HG03558 (cell line): ENCODE results near the gene AP1B1.
"Not testable (repeated sequence)": the region's sequence is repeated elsewhere in the genome, so short reads cannot be mapped to it uniquely, and the experiment has no call there.

Experiments used
- ATAC-seq: cut with Tn5 transposase; IDR thresholded peaks from one replicate; pipeline ENCODE4 v1.9.1; 2021; ENCODE audit warnings: moderate number of reproducible peaks; ENCODE audit not compliant: unreplicated experiment; ENCODE audit errors: extremely low read depth

AP1B1 gene

DNA sequence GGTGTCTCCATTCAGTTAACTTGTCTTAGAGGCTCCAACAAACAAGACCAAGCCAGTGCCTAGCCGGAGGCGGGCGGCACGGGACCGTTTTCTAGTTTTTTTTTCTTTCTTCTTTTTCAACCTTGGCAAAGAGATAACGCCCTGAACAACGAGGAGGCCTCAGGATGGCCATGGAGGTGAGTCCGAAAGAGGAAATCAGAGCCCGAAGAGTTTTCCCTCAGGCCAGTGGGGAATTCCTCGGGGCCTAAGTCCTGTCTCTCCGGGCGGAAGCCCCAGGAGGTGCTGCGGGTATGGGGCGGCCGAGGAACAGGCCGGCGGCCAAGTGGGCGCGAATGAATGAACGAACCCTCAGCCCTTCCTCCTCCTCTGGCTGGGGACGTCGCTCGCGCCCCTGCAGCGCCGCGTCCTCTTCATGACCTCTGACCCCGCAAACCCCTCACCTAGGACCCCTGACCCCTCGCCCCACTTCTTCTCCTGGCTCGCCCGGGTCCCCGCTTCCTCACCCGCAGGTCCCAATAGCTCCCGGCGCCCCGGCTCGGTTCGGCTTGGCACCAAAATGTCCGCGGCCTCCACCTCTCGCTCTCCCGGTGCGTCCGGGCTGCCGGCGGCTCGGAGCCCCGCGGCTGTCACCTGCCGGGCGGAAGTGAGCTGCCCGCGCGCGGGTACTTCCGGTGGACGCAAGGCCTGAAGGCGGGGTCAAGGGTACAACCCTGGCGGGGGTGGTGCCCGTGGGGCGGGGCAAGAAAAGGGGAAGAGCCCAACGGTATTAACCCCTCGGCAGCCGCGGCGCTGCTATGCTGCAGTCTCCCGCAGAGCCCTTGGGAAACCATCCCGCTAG is at the start of gene AP1B1:
AP1B1 (minus strand) TSS at position 650 of the 838 bp plus-strand sequence. CDS start 21,327 bp downstream, outside the sequence.
- ATAC-seq: peak; percentile 44

DNA sequence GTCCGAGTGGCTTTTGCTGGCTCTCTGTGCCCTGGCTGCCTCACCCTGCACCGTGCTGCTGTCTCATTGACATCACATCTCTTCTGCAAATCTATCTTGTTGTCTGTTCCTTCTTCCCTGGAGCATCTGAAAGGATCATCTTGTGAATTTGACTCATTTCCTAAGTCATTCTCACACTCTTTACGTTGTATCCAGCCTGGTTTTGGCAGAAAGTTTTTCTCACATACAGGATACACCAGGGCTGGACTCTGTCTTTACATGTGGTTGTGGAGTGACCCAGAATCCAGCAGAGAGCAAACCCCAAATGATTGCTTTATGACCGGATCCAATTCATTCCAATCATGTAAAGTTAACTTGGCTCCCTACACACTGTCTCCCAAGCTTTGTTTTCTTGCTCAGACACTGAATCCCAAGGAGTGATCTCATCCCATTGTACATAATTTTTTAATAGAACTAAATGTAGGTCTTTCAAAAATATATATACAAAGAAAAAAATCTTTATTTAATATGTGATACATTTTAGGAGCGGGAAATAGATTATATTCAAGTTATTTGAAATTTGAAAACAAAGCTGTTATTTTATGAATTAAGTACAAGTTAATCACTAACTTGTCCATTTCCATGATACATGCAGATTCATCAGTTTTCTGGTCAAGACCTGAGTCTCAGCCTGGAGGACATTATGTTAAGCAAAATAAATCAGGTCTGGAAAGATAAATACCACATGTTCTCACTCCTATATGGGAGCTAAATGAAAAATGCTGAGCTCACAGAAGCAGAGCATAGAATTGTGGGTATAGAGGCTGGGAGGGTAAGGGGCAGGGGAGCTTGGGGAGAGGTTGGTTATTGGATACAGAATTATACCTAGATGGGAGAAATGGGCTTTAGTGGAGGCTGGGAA is 47.1 kb upstream of the AP1B1 start:
- no peak for ATAC-seq

DNA sequence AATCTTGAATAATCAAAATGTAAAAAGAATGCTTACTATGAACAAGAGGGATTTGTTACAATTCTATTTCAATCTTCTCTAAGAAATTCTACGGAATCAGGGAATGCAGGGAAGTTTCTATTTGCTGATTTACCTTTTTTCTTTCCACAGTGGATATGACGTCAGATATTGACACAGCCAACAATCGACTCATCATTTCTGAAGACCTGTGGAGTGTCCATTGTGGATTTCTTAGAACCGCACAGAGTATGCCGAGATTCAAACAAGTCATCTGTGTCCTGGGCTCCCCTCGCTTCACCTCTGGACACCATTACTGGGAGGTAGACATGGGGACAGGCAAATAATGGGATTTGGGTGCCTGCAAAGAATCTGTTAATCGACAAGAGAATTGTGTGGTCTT is 45.9 kb upstream of the AP1B1 start:
- no peak for ATAC-seq

DNA sequence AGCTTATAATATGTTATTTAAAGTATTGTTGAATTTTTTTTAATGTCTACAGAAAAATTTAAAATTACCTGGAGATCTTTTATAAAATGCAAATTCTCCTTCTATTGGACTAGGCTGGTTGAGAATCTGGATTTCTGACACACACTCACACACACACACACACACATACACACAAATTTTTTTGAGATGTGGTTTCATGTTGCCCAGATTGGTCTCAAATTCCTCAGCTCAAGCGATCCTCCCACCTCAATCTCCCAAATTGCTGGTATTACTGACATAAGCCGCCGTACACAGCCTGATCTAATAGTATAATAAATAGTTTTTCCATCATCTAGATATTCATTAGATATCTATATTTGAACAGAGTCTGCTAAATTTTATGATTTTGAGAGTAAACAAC is 45.5 kb upstream of the AP1B1 start:
- ATAC-seq: no peak

DNA sequence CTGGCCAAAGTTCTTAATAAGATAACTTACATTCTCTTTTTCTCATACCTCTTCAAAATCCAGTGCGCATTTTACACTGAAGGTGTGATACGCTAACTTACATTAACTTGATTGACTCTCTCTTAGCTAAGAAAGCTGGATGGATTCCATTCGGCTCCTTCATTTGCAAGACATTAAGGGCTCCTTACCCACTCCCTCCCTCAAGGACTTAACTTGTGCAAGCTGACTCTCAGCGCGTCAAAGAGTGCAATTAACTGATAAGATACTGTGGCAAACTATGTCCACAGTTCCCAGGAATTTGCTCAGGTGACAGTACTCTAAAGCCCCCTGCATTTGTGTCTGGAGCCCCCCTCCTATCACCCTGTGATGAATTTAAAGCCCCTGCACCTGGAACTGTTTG is 43.6 kb upstream of the AP1B1 start:
- ATAC-seq: no peak

DNA sequence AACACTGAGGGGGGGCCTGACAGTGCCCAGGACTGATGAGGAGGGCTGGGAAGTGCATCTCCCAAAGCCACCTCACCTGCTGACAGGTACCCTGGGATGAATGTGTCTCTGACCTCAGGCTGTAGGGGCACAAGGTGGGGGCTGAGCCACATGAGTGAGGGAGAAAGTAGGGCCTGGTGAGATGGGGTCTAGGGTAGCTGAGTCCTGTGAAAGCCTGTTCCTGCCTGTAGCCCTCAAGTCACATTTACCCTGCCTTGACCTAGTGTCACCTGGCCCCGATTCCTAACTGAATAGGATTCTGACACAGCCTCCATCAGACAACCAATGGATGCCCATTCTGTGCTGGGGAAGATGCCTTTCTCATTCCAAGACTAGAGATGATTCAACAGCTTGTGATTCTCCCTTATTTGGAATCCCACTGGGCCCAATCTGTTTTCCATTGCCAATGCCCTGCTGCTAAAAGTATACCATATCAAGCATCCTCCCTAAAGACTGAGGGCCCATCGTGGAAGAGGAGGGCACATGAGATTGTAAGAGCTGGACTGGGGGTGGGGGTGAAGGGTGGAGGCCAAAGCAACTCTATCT is 38.9 kb upstream of the AP1B1 start:
- no peak for ATAC-seq

DNA sequence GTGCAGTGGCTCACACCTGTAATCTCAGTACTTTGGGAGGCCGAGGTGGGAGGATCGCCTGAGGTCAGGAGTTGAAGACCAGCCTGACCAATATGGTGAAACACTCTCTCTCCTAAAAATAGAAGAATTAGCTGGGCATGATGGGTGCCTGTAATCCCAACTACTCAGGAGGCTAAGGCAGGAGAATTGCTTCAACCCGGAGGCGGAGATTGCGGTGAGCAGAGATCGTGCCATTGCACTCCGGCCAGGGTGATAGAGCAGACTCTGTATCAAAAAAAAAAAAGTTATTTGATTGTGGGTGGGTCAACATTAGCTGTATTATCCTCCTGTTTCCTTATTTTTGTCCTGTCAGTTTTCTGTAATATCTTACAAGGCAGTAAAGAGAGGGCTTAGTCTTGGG is 38.1 kb upstream of the AP1B1 start:
- ATAC-seq: no peak

DNA sequence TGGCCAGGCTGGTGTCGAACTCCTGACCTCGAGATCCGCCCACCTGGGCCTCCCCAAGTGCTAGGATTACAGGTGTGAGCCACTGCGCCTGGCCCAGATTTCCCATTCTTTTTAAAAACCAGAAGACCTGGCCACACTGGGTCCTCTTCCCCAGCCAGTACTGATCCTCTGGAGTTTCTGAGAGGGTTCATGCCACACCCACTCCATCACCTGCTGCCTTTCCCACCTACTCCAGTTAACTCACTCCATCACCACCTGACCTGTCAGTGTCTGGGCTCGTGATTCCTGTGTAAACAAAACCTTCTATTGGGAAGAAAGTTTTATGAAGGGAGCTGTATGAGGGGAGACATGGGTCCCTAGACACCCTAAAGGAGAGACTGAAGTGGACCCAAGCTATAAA is 30.3 kb upstream of the AP1B1 start:
- not testable (repeated sequence) for ATAC-seq

DNA sequence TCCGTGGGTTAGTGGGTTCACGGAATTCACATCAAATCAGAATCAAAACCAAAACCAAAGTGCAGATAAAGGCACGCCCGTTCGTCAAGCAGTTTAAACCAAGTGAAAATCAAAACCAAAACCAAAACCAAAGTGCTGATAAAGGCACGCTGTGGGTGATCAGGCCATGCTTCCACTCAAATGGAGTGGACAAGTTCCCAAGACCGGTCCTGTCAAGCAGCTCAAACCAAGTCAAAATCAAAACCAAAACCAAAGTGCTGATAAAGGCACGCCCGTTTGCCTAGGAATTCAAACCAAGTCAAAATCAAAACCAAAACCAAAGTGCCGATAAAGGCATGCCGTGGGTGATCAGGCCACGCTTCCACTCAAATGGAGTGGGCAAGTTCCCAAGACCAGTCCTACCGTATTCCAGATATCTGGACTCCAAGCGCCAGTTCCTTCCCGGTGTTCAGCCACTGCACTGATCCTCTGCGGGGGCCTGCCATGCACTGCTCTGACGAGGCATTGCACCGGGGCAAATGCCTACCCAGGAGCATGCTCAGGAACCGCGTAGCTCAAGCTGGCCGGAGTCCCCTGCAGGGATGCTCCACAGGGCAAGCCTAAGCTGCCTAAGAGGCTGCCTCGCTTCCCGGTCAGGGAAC is 26.7 kb upstream of the AP1B1 start:
- ATAC-seq: not testable (repeated sequence)

DNA sequence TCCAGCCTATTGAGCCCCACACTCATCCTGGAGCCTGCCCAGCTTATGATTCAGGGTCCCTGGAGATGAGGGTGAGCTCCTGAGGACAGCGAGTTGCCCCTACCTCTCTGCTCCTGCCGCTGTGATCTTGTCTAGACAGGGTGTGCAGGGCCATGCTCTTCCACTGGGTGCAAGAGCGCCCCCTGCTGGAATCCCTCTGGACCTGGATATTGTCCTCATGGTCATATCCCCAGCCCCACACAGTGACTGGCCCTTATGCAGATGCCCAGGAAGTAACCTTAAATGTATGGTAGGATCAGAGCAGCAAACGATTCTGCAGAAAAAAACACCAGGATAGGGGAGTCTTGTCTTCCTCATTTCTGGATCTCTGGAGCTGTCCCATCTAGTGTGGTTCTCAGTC is 24.4 kb upstream of the AP1B1 start:
- not testable (repeated sequence) for ATAC-seq

DNA sequence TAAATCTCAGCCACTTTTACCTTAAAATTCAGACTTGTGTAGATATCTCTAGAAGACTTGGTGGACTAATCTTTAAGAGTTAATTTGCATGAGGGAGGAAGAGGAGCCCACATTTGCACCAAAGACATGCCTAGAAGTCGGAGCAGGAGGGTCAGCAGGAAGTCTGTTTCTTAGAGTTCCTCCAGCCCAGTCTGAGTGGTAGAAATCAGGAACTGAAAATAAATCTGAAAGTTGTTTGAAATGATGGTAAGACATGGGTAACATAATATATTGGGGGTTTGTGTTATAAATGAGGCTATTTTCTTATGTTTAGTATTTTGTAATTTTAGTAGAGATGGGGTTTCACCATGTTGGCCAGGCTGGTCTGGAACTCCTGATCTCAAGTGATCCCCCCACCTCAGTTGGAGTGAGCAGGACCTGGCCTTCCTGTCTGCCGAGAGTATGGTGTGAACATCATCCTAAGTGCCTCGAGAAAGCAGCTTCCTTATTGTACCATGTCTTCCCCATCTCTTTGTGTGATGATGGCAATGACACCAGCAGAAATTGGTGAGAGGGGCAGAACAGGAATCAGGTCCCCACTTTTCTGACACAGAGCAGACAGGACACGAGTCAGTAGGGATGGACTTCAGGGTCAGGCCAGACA is 23.3 kb upstream of the AP1B1 start:
- ATAC-seq: not testable (repeated sequence)

DNA sequence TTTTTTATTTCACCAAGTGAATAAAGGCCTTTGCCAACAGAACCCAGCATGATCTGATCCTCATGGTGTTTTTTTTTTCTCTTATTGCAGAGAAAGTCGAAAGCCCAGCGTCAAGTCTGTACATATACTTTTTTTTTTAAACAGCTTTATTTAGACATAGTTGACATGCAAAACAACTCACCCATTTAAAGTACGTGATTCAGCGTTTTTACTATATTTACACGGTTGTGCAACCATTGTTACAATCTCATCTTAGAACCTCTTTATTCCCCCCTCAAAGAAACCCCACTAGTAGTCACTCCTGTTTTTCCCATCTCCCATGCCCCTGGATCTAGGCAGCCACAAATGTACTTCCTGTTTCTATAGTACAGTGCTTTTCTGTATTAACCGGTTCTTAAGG is 20.6 kb upstream of the AP1B1 start:
- no peak for ATAC-seq

DNA sequence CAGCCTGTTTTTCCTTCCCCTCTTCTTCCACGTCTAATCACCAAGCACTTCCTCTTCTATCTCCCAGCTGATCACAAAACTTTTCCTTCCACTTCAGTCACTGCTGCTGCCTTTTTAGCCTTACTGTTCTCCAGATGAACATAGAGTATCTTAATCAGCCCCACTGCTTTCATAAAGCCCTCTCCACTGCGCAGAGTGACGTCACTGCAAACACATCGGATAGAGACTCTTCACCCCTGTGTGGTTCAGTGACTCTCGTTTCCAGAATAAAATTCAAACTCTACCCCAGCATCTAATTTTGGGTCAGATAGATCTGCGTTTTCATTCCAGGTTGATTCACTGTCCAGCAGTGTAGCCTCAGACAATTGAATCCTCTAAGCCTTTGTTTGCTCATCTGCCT is 13.2 kb upstream of the AP1B1 start:
- not testable (repeated sequence) for ATAC-seq

DNA sequence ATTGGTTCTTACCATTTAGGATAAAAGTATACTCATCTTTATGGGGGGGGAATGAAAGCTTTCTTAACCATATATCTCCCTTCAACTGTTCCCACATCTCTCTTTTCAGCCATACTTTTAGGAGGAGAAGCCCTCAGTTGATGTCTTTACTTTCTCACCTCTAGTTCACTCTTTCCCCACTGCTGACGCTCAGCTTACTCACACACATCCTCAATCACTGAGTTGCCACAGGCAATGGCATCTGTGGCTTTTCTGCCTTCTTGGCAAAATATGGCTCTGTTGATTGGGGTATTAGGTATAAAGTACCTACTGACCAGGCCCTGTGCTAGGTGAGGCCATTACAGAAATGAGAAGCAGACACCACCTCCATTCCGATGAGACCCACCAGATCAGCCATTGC is 12.2 kb upstream of the AP1B1 start:
- ATAC-seq: no peak

DNA sequence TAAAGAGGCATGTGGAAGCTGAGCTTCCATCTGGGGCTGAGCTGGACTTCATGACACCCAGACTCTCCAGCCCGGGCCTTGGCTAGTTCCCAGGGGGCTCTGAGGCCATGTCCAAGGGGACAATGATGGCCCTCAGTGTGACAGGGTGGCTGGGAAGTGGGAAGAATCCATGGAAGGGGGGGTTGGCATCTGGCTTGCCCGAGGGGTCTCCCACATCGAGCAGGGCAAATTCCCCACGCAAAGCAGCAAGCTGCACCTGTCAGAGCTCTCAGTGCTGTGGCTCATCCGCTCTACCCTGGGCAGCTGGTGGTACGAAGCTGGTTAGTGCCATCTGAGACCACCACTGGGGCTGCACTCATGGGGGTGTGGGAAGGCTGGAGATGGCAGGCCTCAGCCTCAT is 9.4 kb upstream of the AP1B1 start:
- no peak for ATAC-seq

DNA sequence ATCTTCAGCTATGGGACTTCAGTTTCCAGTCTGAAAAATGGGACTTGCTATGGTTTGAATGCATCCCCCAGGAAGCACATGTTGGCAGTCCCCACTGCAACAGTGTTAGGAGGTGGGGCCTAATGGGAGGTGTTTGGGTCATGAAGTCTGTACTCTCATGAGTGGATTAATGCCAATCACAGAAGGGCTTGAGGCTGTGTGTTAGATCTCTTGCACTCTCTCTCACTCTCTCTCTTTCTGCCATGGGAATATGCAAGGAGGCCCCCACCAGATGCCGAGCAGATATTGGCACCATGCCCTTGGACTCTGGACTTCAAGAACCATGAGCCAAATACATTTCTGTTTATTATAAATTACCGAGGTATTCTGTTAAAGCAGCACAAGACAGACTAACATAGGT is 7.8 kb upstream of the AP1B1 start:
- no peak for ATAC-seq

DNA sequence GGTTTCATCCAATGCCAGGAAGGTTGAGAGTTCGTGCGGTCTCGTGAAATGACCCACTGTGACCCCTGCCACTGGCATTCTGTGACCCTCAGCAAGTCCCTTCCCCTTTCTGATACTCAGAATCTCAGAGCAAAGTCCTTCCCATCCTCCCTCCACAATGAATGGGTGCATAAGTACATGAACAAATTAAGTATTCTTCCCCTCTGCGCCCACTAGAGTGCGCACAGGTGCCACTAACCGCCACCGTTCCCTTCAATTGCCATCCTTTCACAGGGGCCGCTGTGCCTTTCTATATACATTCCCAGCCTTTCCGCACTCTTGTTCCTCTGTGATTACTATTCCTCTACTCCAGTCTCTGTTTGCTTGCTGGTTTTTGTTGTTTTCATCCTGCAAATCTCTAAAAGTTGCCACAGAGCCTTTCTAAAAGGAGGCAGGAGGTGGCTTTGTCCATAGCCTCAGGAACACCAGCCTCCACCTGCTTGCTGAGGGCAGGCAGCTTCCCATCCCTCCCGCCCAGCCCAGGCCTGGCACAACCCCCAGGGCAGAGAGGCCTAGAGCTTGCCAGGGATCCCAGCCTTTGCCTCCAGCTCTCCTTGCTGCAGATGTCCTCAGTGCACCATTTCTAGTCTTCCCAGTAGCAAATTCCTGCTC is 6.7 kb upstream of the AP1B1 start:
- no peak for ATAC-seq

DNA sequence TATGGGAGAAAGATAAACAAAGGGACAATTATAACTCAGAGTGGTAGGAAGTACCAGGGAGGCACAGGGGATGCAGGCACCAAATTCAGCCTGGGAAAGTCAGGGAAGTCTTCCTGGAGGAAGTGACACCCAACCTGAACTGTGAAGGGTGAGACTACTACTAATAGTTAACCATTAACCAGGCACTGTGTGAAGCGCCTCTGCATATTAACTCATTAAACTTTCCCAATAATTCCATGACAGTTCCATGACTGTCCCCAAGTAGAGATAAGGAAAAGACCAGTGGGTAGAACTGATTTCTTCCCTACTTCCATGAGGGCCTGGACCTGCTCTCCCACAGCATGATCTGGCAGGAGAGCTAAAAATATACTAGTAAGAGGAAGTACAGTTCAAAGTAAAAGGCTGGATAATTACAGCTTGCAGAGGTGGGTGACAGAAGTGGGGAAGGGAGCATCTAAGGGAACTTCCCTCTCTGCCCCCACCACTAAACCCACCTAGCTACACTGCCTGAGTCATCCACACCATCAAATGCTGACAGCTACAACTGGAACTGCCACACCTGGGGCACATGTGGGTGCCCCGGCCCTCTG is 4.7 kb upstream of the AP1B1 start:
- ATAC-seq: no peak

DNA sequence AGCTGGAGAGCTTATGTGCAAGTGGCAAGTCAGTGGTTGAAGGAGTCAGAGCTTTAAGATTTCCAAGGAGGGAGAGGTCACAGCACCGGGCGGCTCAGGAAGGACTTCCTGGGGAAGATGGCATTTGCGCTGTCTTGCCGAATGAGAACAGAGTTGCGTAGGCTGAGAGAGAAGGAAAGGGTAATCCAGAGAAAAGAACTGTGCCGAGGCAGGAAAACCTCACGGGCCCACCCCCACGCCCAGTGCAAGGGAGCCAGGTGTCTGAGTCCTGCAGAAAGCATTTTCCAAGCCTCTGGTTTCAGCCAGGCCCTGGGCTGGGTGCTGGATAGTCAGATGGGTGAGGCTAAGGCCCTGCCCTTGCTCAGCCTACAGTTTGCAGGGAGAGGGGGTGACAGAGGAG is 3.2 kb upstream of the AP1B1 start:
- ATAC-seq: no peak
